Measurements from ENCODE around the gene PCDHB6. TPM values are rescaled to one million over a fixed set of nuclear protein-coding genes. Genes with fewer than 3 reads are reported as not detected.
"Not testable (repeated sequence)": the region's sequence is repeated elsewhere in the genome, so short reads cannot be mapped to it uniquely, and the experiment has no call there.

Gene PCDHB6
- total RNA-seq, 2 donors from 2014 or later: 0.11 to 0.15 TPM

DNA sequence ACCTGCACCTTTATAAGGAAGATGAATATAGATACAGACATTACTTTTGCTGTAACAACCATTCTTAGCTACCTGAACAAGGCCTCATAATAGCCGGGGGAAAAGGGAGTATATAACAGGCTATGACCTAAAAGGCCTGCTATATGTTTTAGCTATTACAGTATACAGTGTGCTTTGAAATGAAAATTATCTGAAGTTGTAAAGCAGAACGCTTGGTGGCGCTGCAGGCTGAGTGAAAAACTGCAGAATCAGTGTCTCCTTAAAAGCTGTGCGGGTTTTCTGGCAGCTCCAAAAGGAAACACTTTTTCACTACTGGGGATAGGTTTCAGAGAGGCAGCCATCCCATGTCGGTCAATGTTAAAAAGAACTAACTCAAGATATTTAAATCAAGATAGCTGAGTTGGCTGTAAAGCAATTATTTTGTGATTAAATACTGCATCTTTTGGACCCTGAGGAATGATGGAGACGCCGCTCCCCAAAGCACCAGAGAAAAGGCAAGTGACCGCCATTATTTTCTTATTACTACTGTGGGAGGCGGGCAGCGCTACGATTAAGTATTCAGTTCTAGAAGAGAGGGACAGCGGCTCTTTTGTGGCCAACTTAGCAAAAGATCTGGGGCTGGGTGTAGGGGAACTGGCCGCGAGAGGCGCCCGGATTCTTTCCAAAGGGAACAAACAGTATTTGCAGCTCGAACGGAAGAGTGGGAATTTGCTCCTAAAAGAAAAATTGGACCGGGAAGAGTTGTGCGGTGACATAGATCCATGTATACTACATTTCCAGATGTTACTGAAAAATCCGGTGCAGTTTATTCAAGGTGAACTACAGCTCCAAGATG is 5.9 kb downstream of the PCDHB6 start:
- Histone ChIP-seq H3K27me3 (no peaks in the 10 kb centered on the region), H3K9ac (ENCODE audit: low read depth in 2 of 2, low read length in 2 of 2) (no peak overlapping the region), H3K27ac (no peak overlapping the region), H3K4me3 (no peak overlapping the region), H3K36me3 (no peaks in the 10 kb centered on the region), H3K4me1 (no peaks in the 10 kb centered on the region), H3K9me3 (no peaks in the 10 kb centered on the region)
- DNase-seq: no peak
- TF ChIP-seq CTCF (IDR thresholded peaks at IDR 0.05): no peak
- intact Hi-C loops (cut with DNase I): no loop called here

- H3K9ac ChIP-seq (ENCODE audit: low read depth in 2 of 2, low read length in 2 of 2); H3K27ac ChIP-seq; H3K4me1 ChIP-seq; intact Hi-C loops (cut with DNase I); H3K36me3 ChIP-seq; H3K4me3 ChIP-seq; H3K27me3 ChIP-seq; DNase-seq; H3K9me3 ChIP-seq: not testable (repeated sequence)
Measured at GRCh38 chr5:141157356-141157755, 7.5 kb downstream of the PCDHB6 start.

DNA sequence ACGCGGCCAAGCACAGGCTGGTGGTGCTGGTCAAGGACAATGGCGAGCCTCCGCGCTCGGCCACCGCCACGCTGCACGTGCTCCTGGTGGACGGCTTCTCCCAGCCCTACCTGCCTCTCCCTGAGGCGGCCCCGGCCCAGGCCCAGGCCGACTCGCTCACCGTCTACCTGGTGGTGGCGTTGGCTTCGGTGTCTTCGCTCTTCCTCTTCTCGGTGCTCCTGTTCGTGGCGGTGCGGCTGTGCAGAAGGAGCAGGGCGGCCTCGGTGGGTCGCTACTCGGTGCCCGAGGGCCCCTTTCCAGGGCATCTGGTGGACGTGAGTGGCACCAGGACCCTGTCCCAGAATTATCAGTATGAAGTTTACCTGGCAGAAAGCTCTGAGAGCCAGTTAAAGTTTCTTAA is 8.0 kb downstream of the PCDHB6 start:
- H3K36me3 ChIP-seq; H3K9ac ChIP-seq (ENCODE audit: low read depth in 2 of 2, low read length in 2 of 2); H3K9me3 ChIP-seq; H3K27ac ChIP-seq; H3K4me1 ChIP-seq; H3K27me3 ChIP-seq; H3K4me3 ChIP-seq; DNase-seq; intact Hi-C loops (cut with DNase I): not testable (repeated sequence)

- H3K27ac ChIP-seq: no peak within 1 kb of the TSS
- no peak for DNase-seq
- no peaks in the 10 kb centered on the region for H3K27me3 ChIP-seq
- H3K9ac ChIP-seq (ENCODE audit: low read depth in 2 of 2, low read length in 2 of 2): no peak within 1 kb of the TSS
- H3K9me3 ChIP-seq: no peaks in the 10 kb centered on the region
- H3K36me3 ChIP-seq: no peaks in the 10 kb centered on the region
- no peaks in the 10 kb centered on the region for H3K4me1 ChIP-seq
- no peak for TF ChIP-seq CTCF (IDR thresholded peaks at IDR 0.05)
- no peak within 1 kb of the TSS for H3K4me3 ChIP-seq
- intact Hi-C loops (cut with DNase I): no loop called here
Measured at GRCh38 chr5:141172381-141173204, 22.7 kb downstream of the PCDHB6 start, which contains the start of gene PCDHB7. PCDHB7 (plus strand) TSS chr5:141172644; CDS start chr5:141172836, 192 bp downstream.

DNA sequence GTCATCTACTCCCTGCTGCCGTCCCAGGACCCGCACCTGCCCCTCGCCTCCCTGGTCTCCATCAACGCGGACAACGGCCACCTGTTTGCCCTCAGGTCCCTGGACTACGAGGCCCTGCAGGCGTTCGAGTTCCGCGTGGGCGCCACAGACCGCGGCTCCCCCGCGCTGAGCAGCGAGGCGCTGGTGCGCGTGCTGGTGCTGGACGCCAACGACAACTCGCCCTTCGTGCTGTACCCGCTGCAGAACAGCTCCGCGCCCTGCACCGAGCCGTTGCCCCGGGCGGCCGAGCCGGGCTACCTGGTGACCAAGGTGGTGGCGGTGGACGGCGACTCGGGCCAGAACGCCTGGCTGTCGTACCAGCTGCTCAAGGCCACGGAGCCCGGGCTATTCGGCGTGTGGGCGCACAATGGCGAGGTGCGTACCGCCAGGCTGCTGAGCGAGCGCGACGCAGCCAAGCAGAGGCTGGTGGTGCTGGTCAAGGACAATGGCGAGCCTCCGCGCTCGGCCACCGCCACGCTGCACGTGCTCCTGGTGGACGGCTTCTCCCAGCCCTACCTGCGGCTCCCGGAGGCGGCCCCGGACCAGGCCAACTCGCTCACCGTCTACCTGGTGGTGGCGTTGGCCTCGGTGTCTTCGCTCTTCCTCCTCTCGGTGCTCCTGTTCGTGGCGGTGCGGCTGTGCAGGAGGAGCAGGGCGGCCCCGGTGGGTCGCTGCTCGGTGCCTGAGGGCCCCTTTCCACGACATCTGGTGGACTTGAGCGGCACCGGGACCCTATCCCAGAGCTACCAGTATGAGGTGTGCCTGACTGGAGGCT is 24.6 kb downstream of the PCDHB6 start:
- H3K36me3 ChIP-seq; H3K9ac ChIP-seq (ENCODE audit: low read depth in 2 of 2, low read length in 2 of 2); intact Hi-C loops (cut with DNase I); H3K4me1 ChIP-seq; DNase-seq; H3K4me3 ChIP-seq; H3K27me3 ChIP-seq; H3K9me3 ChIP-seq; H3K27ac ChIP-seq: not testable (repeated sequence)

- no peaks in the 10 kb centered on the region for H3K9me3 ChIP-seq
- no peaks in the 10 kb centered on the region for H3K27me3 ChIP-seq
Measured at GRCh38 chr5:141175933-141176332, 26.1 kb downstream of the PCDHB6 start.

DNA sequence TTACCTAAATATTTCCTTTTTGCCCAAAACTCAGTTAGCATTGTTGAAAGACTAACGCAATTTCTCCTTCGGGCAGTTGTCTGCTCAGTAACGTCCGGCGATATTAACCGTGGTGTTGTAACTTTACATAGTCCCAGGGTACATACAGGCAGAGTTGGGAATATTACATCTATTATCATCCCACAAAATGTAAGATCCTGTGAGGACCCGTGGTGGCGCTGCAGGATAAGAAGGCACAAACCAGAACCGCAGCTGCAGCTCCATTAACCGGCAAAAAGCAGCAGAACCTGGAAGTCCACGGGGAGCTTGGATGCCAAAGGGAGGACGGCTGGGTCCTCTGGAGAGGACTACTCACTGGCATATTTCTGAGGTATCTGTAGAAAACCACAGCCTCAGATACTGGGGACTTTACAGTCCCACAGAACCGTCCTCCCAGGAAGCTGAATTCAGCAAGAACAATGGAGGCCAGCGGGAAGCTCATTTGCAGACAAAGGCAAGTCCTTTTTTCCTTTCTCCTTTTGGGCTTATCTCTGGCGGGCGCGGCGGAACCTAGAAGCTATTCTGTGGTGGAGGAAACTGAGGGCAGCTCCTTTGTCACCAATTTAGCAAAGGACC is 27.8 kb downstream of the PCDHB6 start, which contains the start of gene PCDHB8:
Gene PCDHB8, plus strand, starts transcription at position 214 of the 615 bp plus-strand sequence. Its CDS starts 245 bp downstream, at position 459.
- H3K27ac ChIP-seq; H3K9ac ChIP-seq (ENCODE audit: low read depth in 2 of 2, low read length in 2 of 2); intact Hi-C loops (cut with DNase I); H3K4me1 ChIP-seq; DNase-seq; H3K9me3 ChIP-seq; H3K4me3 ChIP-seq; H3K36me3 ChIP-seq; H3K27me3 ChIP-seq: not testable (repeated sequence)

More at GRCh38 chr5:141175933-141176332, 26.1 kb downstream of the PCDHB6 start:
- Histone ChIP-seq H3K4me3 (no peak overlapping the region), H3K4me1 (no peaks in the 10 kb centered on the region), H3K27ac (no peak overlapping the region), H3K9ac (ENCODE audit: low read depth in 2 of 2, low read length in 2 of 2) (no peak overlapping the region), H3K36me3 (no peaks in the 10 kb centered on the region)
- DNase-seq: no peak
- intact Hi-C loops (cut with DNase I): no loop called here
- no peak for TF ChIP-seq CTCF (IDR thresholded peaks at IDR 0.05)

- H3K9me3 ChIP-seq; intact Hi-C loops (cut with DNase I): not testable (repeated sequence)
Measured at GRCh38 chr5:141179371-141179770, 29.5 kb downstream of the PCDHB6 start.

GRCh38 chr5:141179876-141180275 is 30.0 kb downstream of the PCDHB6 start:
- H3K9ac ChIP-seq (ENCODE audit: low read depth in 2 of 2, low read length in 2 of 2); H3K27ac ChIP-seq; H3K4me3 ChIP-seq; H3K27me3 ChIP-seq; intact Hi-C loops (cut with DNase I); H3K36me3 ChIP-seq; DNase-seq; H3K4me1 ChIP-seq; H3K9me3 ChIP-seq: not testable (repeated sequence)

More at GRCh38 chr5:141179371-141179770, 29.5 kb downstream of the PCDHB6 start:
- not testable (repeated sequence) for DNase-seq; H3K27ac ChIP-seq; H3K36me3 ChIP-seq; H3K27me3 ChIP-seq; H3K4me1 ChIP-seq; H3K9ac ChIP-seq (ENCODE audit: low read depth in 2 of 2, low read length in 2 of 2); H3K4me3 ChIP-seq
